ENCODE results near the gene CXXC5.

GRCh38 chr5:139701056-139701741, 53.0 kb downstream of the CXXC5 start:
- no peak for TF ChIP-seq CTCF (IDR thresholded peaks at IDR 0.05)
- no peak for TF ChIP-seq POLR2AphosphoS5 (IDR thresholded peaks at IDR 0.05)
- TF ChIP-seq POLR2A (IDR thresholded peaks at IDR 0.05) = no peak
- TF ChIP-seq EP300 (IDR thresholded peaks at IDR 0.05; ENCODE audit: low read depth) = no peak
